ENCODE data around the gene KNCN.

The KNCN gene
- 0 reads per million in 4 experiments for total RNA-seq

DNA sequence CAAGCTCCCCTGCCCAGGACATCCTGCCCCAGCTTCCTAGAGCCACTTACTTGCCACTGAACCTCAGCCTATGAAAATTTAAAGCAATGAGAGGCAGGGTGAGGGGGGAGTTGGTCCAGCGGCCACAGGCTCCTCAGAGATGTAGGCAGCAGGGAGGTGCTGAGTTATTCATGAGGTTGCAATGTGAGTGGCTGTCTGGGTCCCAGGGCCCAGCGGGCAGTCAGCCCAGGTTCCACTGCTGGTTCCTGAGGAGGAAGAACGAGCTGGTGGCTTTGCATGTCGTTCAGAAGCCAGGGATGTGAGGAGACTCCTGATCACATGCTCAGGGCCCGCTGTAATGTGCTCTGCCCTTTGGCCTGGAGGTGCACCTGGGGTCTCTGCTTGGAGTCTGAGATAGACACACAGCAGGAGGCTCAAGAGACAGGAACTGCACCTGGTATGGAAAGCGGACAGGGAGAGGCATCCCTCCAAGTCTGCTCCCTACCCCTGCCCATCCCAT lies at the start of gene KNCN:
Gene KNCN, minus strand, starts transcription at position 51 of the 499 bp plus-strand sequence. CDS start 432 bp downstream, outside the sequence.
- DNase-seq, result no peak

DNA sequence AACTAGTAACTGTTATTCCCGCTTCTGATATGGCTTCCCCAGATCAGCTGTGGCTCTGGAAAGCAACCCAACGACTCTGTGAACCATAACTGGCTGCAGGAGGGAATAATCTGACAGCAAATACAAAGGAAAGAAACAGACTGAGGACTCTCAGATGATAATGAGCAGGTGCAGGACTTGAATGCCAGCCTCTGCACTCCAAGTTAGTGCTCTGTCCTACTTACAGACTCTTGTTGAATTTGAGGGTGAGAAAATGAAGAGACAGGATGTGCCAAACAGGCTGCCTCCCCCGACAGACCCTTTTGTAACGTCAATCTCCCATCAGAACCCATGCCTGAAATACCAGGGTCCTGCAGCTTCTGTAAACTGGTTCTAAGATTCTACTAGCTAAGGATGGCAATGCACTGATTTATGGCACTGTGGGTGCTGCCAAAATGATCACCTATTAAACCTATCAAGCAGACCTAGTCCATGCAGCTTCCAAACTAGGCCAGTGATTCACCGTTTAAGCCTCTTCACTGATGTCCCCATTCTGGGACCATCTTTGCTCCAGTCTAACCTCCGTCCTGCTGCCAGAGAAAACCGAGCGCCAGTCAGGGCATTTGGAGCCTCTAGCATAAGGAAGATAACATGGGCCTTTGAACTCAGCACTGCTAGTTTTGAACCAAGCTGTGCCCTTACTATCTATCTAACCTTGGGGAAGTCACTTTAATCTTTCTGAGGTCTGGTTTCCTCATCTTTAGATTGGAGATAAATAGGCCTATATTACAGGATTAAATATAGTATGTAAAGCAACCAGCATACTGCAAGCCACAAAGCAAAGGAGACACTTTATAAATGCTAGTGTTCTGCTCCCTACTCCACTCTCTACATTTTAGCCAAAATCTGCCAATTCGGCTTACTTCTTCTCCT lies 47.9 kb upstream of the KNCN start:
- DNase-seq, result no peak

- no peak for DNase-seq
These were observed 45.4 kb upstream of the KNCN start for GRCh38 chr1:46596846-46597245.

DNA sequence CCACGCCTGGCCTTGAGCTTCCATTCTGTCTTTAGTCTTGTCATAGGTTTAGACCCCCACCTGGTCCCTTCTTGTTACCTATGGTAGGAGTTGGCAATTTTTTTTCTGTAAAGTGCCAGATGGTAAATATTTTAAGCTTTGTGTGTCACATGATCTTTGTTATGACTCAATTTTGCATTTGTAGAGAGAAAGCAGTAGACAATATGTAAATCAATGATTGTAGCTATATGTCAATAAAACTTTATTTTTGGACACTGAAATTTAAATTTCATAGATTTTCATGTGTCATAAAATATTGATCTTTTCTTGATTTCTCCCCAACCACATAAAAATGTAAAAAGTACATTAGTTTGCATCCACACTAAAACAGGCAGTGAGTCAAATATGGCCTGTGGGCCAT lies 44.6 kb upstream of the KNCN start:
- no peak for DNase-seq

- DNase-seq, result no peak
These were observed 43.7 kb upstream of the KNCN start for GRCh38 chr1:46595127-46595526.

DNA sequence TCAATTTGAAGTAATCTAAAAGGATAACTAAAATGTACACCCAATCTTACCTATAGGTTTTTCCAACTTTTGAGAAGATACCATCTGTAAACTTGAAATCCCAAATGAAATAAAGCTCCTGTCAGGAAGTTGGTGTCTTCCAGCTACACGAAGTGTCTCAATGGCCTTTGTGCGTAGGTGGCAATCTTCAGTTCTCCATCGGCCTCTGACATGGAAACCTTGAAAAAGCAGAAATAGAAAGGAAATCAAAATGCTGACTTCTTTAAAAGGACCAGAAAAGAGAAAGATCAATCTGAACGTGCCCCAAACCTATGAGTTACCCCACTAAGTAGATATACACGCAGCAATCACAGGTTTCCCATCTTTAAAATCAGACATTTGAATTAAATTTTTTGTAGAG lies 42.6 kb upstream of the KNCN start:
- no peak for DNase-seq

GRCh38 chr1:46592823-46593222 lies 41.4 kb upstream of the KNCN start:
- DNase-seq, result no peak

- DNase-seq, result no peak
These were observed 38.1 kb upstream of the KNCN start for GRCh38 chr1:46589529-46589928.

- DNase-seq, result no peak
These were observed 35.6 kb upstream of the KNCN start for GRCh38 chr1:46587069-46587468.

- no peak for DNase-seq
These were observed 34.0 kb upstream of the KNCN start for GRCh38 chr1:46585312-46585938.

DNA sequence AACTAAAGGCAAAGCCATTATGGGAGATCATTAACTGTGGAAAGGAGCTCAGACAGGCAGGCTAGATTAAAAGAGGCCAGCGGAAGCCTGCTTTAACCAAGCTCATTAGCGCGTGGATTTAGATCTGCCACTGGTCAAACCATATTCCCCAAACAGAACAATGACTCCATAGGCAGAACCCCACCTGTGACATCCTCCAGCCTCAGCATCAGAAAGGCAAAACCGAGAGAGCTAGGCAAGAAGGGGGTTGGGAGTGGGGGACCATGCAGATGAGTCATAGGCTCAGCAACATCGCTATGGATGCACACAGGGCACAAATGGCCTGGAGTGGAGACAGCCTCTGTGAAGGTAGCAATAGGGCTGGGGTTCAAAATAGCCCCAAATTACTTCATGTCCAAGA lies 32.0 kb upstream of the KNCN start:
- no peak for DNase-seq

DNA sequence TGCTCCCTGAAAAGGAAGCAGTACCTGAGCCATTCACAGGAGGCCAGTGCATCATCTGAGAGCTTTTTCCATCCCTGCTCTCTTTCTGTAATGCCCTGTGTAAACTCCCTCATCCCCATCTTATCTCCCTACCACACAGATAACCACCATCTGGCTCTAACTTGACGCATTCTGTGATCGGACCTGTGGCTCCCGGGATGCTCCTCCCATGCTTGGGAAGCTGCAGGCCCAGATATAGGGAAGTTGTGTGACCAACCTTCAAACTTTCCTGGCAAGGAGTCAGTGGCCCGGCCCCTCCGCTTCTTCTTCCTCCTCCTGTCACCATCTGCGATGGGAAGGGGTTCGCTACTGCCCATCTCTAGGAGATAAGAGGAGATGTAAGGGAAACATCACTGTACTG lies 31.5 kb upstream of the KNCN start:
- no peak for DNase-seq

- no peak for DNase-seq
These were observed 30.4 kb upstream of the KNCN start for GRCh38 chr1:46581681-46582455.

DNA sequence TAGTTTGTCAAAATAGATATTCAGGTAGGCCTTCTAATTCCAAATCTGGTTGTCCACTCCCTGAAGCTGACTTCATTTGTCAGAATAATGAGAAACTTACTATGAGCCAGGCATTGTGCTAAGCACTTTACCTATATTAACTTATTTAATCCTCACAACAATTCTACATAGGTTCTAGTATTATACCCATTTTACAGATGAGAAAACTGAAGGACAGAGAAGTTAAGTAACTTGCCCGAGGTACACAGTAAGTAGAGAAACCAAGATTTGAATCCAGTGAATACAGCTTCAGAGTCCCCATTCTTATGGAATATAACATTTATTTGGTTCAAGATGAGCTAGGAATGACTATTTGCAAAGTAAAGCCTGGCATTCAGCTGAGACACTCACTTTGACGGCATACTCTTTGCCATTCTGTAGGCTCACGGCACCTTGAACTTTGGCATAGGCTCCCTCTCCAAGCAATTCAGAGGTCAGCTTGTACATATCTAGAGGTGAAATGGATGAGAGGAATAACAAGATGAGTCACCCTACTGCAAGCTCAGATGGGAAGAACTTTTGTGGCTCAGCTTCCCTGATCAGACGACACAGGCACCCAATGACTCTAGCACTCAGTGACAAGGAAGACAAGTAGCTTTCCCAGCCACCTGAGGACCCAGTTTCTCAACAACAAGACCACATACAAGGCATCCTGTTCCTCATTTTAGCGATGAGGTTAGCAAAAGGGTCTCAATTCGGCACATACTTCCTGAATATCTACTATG lies 28.9 kb upstream of the KNCN start:
- no peak for DNase-seq

DNA sequence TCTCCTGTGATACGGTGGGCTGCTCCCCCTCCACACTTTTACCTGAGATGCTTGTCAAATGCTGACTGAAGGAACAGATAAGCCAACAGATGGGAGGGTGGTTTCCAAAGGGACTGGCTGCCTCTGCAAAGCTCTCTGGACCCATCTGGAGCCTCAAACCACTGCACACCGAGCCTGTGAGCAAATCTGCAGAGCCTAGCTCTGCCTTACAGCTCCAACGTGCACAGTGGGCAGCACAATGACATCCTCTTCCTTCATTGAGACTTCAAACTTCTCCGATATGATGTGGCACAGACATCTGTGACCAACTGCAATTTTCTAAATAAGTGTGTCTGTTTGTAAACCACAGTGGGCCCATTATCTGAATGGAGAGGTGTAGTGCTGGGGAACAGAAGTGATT lies 26.2 kb upstream of the KNCN start:
- DNase-seq, result no peak

DNA sequence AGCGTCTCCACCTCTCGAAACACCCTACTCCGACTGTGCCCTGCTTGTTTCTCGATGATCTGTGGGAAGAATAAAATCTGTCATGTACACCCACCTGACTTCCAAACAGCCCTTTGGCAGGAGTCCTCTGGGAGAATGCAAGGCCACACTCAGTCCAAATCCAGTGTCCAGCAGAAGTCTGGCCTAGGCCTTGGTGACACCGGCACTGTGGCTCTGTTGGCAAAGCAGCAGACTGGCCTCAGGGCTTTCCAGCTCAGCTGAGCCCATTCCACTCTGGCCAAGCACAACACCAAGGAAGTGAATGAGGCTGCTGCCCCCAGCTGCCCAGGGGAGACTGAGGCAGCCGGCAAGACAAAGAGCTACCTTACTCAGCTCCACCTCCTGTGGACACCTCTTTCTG lies 25.1 kb upstream of the KNCN start:
- DNase-seq, result no peak

DNA sequence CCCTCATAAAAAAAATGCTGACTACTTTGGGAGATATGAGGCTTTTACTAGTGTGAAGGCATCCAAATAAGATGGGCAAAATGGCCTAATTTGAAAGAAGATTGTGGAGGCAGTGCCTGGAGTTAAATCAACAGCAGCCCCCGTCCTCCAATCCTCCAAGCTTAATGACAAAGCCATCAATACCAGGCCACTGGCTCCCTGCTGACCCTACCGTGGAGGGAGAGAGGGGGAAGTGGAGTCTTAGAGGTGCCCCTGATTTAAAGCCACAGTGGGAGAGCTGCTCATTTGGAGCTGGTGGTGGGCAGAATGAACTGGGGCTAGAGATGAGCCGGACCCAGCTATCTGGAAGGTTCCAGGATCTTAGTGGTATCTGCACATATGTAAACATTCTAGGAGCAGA lies 24.3 kb upstream of the KNCN start:
- no peak for DNase-seq

GRCh38 chr1:46575300-46575699 lies 23.9 kb upstream of the KNCN start:
- DNase-seq, result no peak

- no peak for DNase-seq
These were observed 20.3 kb upstream of the KNCN start for GRCh38 chr1:46571691-46572225.

GRCh38 chr1:46569884-46570725 lies 18.7 kb upstream of the KNCN start:
- no peak for DNase-seq

- no peak for DNase-seq
These were observed 17.7 kb upstream of the KNCN start for GRCh38 chr1:46569116-46569515.

Measured in effector CD8-positive, alpha-beta T cell (primary cell).